Stimulated activated effector memory CD8-positive, alpha-beta T cell treated with anti-CD3 and anti-CD28 coated beads, Interleukin-12 subunit alpha, Interleukin-12 subunit beta, amount 100 ng/mL, for 72 hours (primary cell): ENCODE results near the gene CRYBG2.
"Not testable (repeated sequence)": the region's sequence is repeated elsewhere in the genome, so short reads cannot be mapped to it uniquely, and the experiment has no call there.

ENCODE experiments used
- ATAC-seq: fragments of 150-1000 bp; cut with Tn5 transposase; 2 replicates; pipeline ENCODE4 v1.10.0; 2021
- DNase-seq, 2 donors: peaks; one replicate each; pipeline ENCODE4 v3.0.0; 2021 to 2022; ENCODE audit warnings: low spot score in 2 of 2
- H3K27ac Mint-ChIP-seq: one replicate; pipeline ENCODE4 v1.8.0; 2022; ENCODE audit warnings: mild to moderate bottlenecking, mixed read lengths
- H3K36me3 Mint-ChIP-seq: one replicate; pipeline ENCODE4 v1.8.0; 2022; ENCODE audit warnings: mild to moderate bottlenecking, mixed read lengths
- H3K4me1 Mint-ChIP-seq: one replicate; pipeline ENCODE4 v1.8.0; 2022; ENCODE audit warnings: mixed read lengths
- H3K4me3 Mint-ChIP-seq: one replicate; pipeline ENCODE4 v1.8.0; 2022; ENCODE audit warnings: mild to moderate bottlenecking, mixed read lengths
- H3K9me3 Mint-ChIP-seq: one replicate; pipeline ENCODE4 v1.8.0; 2022; ENCODE audit warnings: mixed read lengths

The CRYBG2 gene

GRCh38 chr1:26321315-26322041 lies 32.5 kb downstream of the CRYBG2 start:
- Mint-ChIP-seq H3K27ac (peak overlapping the region; percentile 73), H3K4me3 (peak overlapping the region; percentile 98), H3K9me3 (no peaks in the 10 kb centered on the region), H3K4me1 (peaks cover 62% of the 10 kb centered on the region), H3K36me3 (peaks cover 70% of the 10 kb centered on the region)
- peak; percentile 98 to 99 for DNase-seq
- peak; percentile 78 for ATAC-seq

GRCh38 chr1:26320896-26321295 lies 33.0 kb downstream of the CRYBG2 start:
- peak; percentile 3 for ATAC-seq
- H3K36me3 Mint-ChIP-seq = peaks cover 70% of the 10 kb centered on the region
- peak in 1 of 2 donors; percentile 58 for DNase-seq
- peak overlapping the region; percentile 73 for H3K27ac Mint-ChIP-seq
- peak overlapping the region; percentile 98 for H3K4me3 Mint-ChIP-seq
- peaks cover 62% of the 10 kb centered on the region for H3K4me1 Mint-ChIP-seq
- H3K9me3 Mint-ChIP-seq = no peaks in the 10 kb centered on the region

GRCh38 chr1:26318338-26319064 lies 35.4 kb downstream of the CRYBG2 start:
- no peaks in the 10 kb centered on the region for H3K9me3 Mint-ChIP-seq
- peaks cover 82% of the 10 kb centered on the region for H3K4me1 Mint-ChIP-seq
- peak; percentile 59 for ATAC-seq
- peaks cover 61% of the 10 kb centered on the region for H3K36me3 Mint-ChIP-seq
- peak overlapping the region; percentile 73 for H3K27ac Mint-ChIP-seq
- DNase-seq = peak; percentile 42 to 77
- peak overlapping the region; percentile 98 for H3K4me3 Mint-ChIP-seq

- H3K4me3 Mint-ChIP-seq = peak within 1 kb of the TSS; percentile 98
- H3K27ac Mint-ChIP-seq = peak within 1 kb of the TSS; percentile 73
- DNase-seq (peak in 1 of 2 donors; percentile 75), ATAC-seq (peak; percentile 76)
- H3K36me3 Mint-ChIP-seq = peaks cover 54% of the 10 kb centered on the region
- peaks cover 82% of the 10 kb centered on the region for H3K4me1 Mint-ChIP-seq
- H3K9me3 Mint-ChIP-seq = no peaks in the 10 kb centered on the region
Measured at GRCh38 chr1:26317612-26318337, 36.2 kb downstream of the CRYBG2 start, which contains the start of gene CD52. CD52 (plus strand) TSS chr1:26317958; CDS start chr1:26318018, 60 bp downstream.

GRCh38 chr1:26317146-26317545 lies 36.8 kb downstream of the CRYBG2 start:
- DNase-seq = no peak
- ATAC-seq = no peak
- H3K4me1 Mint-ChIP-seq = peaks cover 76% of the 10 kb centered on the region
- peaks cover 47% of the 10 kb centered on the region for H3K36me3 Mint-ChIP-seq
- peak overlapping the region; percentile 98 for H3K4me3 Mint-ChIP-seq
- peak overlapping the region; percentile 73 for H3K27ac Mint-ChIP-seq
- no peaks in the 10 kb centered on the region for H3K9me3 Mint-ChIP-seq

GRCh38 chr1:26315874-26316850 lies 37.8 kb downstream of the CRYBG2 start:
- Mint-ChIP-seq H3K9me3 (no peaks in the 10 kb centered on the region), H3K36me3 (peaks cover 37% of the 10 kb centered on the region), H3K27ac (peak overlapping the region; percentile 91), H3K4me3 (peak overlapping the region; percentile 57), H3K4me1 (peaks cover 67% of the 10 kb centered on the region)
- DNase-seq (no peak), ATAC-seq (no peak)

- ATAC-seq (no peak), DNase-seq (no peak)
- no peaks in the 10 kb centered on the region for H3K9me3 Mint-ChIP-seq
- H3K4me1 Mint-ChIP-seq = peaks cover 51% of the 10 kb centered on the region
- peaks cover 21% of the 10 kb centered on the region for H3K36me3 Mint-ChIP-seq
- peak overlapping the region; percentile 57 for H3K4me3 Mint-ChIP-seq
- peak overlapping the region; percentile 91 for H3K27ac Mint-ChIP-seq
Measured at GRCh38 chr1:26314501-26314900, 39.4 kb downstream of the CRYBG2 start.

- H3K36me3 Mint-ChIP-seq, H3K9me3 Mint-ChIP-seq, DNase-seq: not testable (repeated sequence)
- Mint-ChIP-seq H3K4me1 (peaks cover 31% of the 10 kb centered on the region), H3K4me3 (peak overlapping the region; percentile 100), H3K27ac (peak overlapping the region; percentile 99)
- ATAC-seq = peak; percentile 49
Measured at GRCh38 chr1:26307966-26308899, 45.7 kb downstream of the CRYBG2 start.

- H3K9me3 Mint-ChIP-seq = no peaks in the 10 kb centered on the region
- DNase-seq (no peak), ATAC-seq (no peak)
- H3K4me3 Mint-ChIP-seq = peak overlapping the region; percentile 100
- H3K36me3 Mint-ChIP-seq = no peaks in the 10 kb centered on the region
- H3K27ac Mint-ChIP-seq = peak overlapping the region; percentile 99
- H3K4me1 Mint-ChIP-seq = peaks cover 28% of the 10 kb centered on the region
Measured at GRCh38 chr1:26307363-26307781, 46.6 kb downstream of the CRYBG2 start.

GRCh38 chr1:26306290-26307229 lies 47.4 kb downstream of the CRYBG2 start, which contains the start of gene UBXN11:
UBXN11 (minus strand) TSS chr1:26306636; CDS start chr1:26302883, 3,753 bp downstream.
- H3K9me3 Mint-ChIP-seq = no peaks in the 10 kb centered on the region
- H3K27ac Mint-ChIP-seq = peak within 1 kb of the TSS; percentile 99
- ATAC-seq = peak; percentile 100
- peaks cover 28% of the 10 kb centered on the region for H3K4me1 Mint-ChIP-seq
- DNase-seq = peak; percentile 80 to 94
- no peaks in the 10 kb centered on the region for H3K36me3 Mint-ChIP-seq
- H3K4me3 Mint-ChIP-seq = peak within 1 kb of the TSS; percentile 100

GRCh38 chr1:26305667-26306289 lies 48.2 kb downstream of the CRYBG2 start:
- no peaks in the 10 kb centered on the region for H3K9me3 Mint-ChIP-seq
- no peaks in the 10 kb centered on the region for H3K36me3 Mint-ChIP-seq
- H3K4me3 Mint-ChIP-seq = peak overlapping the region; percentile 100
- ATAC-seq = no peak
- peaks cover 32% of the 10 kb centered on the region for H3K4me1 Mint-ChIP-seq
- peak in 1 of 2 donors; percentile 56 for DNase-seq
- peak overlapping the region; percentile 99 for H3K27ac Mint-ChIP-seq

GRCh38 chr1:26302733-26303405 lies 51.1 kb downstream of the CRYBG2 start:
- ATAC-seq (no peak), DNase-seq (no peak)
- Mint-ChIP-seq H3K36me3 (no peaks in the 10 kb centered on the region), H3K9me3 (no peaks in the 10 kb centered on the region), H3K4me1 (peaks cover 31% of the 10 kb centered on the region), H3K27ac (no peak overlapping the region), H3K4me3 (no peak overlapping the region)
